IMR-90 (cell line): ENCODE measurements around the gene PSMB5. TPM values are rescaled to one million over a fixed set of nuclear protein-coding genes. Genes with fewer than 3 reads are reported as not detected.

Experiments used
- ATAC-seq: fragments of 200-7000 bp; cut with Tn5 transposase; 2 replicates; pipeline ENCODE4 v1.9.1; 2020; ENCODE audit warnings: low read depth, mild to moderate bottlenecking, moderate library complexity
- BruUV-seq: library from RNA; stranded (reverse); fragments of 400-500 nt; replicated peaks from 2 replicates; lab custom pipeline; 2021; lab: Mats Ljungman, UMichigan
- CTCF ChIA-PET: fragments of 300-600 bp; formaldehyde crosslinking; extraction: SDS; loops from one replicate; lab custom pipeline; 2021; ENCODE audit warnings: antibody characterized with exemption; lab: Yijun Ruan, JAX
- POLR2A ChIA-PET: fragments of 300-600 bp; sonication (Branson Sonifier 250); formaldehyde crosslinking; loops from one replicate; lab custom pipeline; 2022; ENCODE audit warnings: antibody characterized with exemption; ENCODE audit not compliant: unreplicated experiment; lab: Charles Lee
- DNase-seq: peaks from one replicate; pipeline ENCODE4 v3.0.0; 2013
- H2AFZ ChIP-seq: replicated peaks from 2 replicates; pipeline ENCODE3; 2013; ENCODE audit warnings: low read length, mild to moderate bottlenecking; ENCODE audit not compliant: poor library complexity
- H2AK5ac ChIP-seq: 2 replicates; pipeline ENCODE4 v1.6.1; 2013; ENCODE audit warnings: low read depth, low read length, inconsistent platforms
- H2AK9ac ChIP-seq: replicated peaks from 2 replicates; pipeline ENCODE3; 2013; ENCODE audit warnings: mild to moderate bottlenecking, low read depth, low read length, moderate library complexity; ENCODE audit not compliant: poor library complexity
- H2BK120ac ChIP-seq: 2 replicates; pipeline ENCODE4 v1.6.1; 2013; ENCODE audit warnings: low read depth, low read length, inconsistent platforms
- H2BK15ac ChIP-seq: 3 replicates; pipeline ENCODE4 v1.6.1; 2013; ENCODE audit warnings: low read depth, low read length, inconsistent platforms
- H2BK20ac ChIP-seq: 2 replicates; pipeline ENCODE4 v1.6.1; 2013; ENCODE audit warnings: low read depth, mild to moderate bottlenecking, inconsistent platforms, low read length, moderate library complexity
- H2BK5ac ChIP-seq: 2 replicates; pipeline ENCODE4 v1.6.1; 2013; ENCODE audit warnings: mild to moderate bottlenecking, low read depth, low read length, inconsistent platforms; ENCODE audit not compliant: poor library complexity, severe bottlenecking
- H3K14ac ChIP-seq: replicated peaks from 2 replicates; pipeline ENCODE4 v1.6.1; 2013; ENCODE audit warnings: low read depth, low read length, inconsistent platforms
- H3K18ac ChIP-seq: 2 replicates; pipeline ENCODE4 v1.6.1; 2013; ENCODE audit warnings: low read depth, low read length, control low read depth
- H3K23ac ChIP-seq: 2 replicates; pipeline ENCODE4 v1.6.1; 2013; ENCODE audit warnings: low read depth, low read length, inconsistent platforms
- H3K27ac ChIP-seq: 2 replicates; pipeline ENCODE4 v1.5.1; 2013; ENCODE audit warnings: mild to moderate bottlenecking, control low read depth, low read length; ENCODE audit not compliant: insufficient read depth
- H3K27me3 ChIP-seq: 2 replicates; pipeline ENCODE4 v1.6.1; 2013; ENCODE audit warnings: low read length; ENCODE audit not compliant: control insufficient read depth, insufficient read depth
- H3K36me3 ChIP-seq: 2 replicates; pipeline ENCODE4 v1.6.1; 2013; ENCODE audit warnings: low read length, mixed read lengths; ENCODE audit not compliant: control insufficient read depth, insufficient read depth
- H3K4ac ChIP-seq: 2 replicates; pipeline ENCODE4 v1.6.1; 2013; ENCODE audit warnings: low read depth, low read length, inconsistent platforms
- H3K4me1 ChIP-seq: 2 replicates; pipeline ENCODE4 v1.6.1; 2013; ENCODE audit warnings: low read length, mixed read lengths; ENCODE audit not compliant: control insufficient read depth, insufficient read depth
- H3K4me2 ChIP-seq: 2 replicates; pipeline ENCODE4 v1.6.1; 2013; ENCODE audit warnings: low read depth, mild to moderate bottlenecking, control low read depth, low read length, moderate library complexity
- H3K4me3 ChIP-seq: 2 replicates; pipeline ENCODE4 v1.5.1; 2013; ENCODE audit warnings: low read depth, mild to moderate bottlenecking, control low read depth, low read length, moderate library complexity; ENCODE audit not compliant: insufficient read depth
- H3K56ac ChIP-seq: 2 replicates; pipeline ENCODE4 v1.6.1; 2013; ENCODE audit warnings: low read length, inconsistent platforms; ENCODE audit not compliant: insufficient read depth; ENCODE audit errors: extremely low read depth
- H3K79me1 ChIP-seq, 2 experiments: 2 replicates each; pipeline ENCODE4 v1.6.1; 2013; ENCODE audit warnings: low read length in 2 of 2, inconsistent platforms in 1 of 2, low read depth in 1 of 2
- H3K9ac ChIP-seq: 2 replicates; pipeline ENCODE4 v1.6.1; 2013; ENCODE audit warnings: low read depth, low read length, control low read depth
- H3K9me1 ChIP-seq: 2 replicates; pipeline ENCODE4 v1.6.1; 2013; ENCODE audit warnings: low read length, inconsistent platforms; ENCODE audit not compliant: insufficient read depth
- H3K9me3 ChIP-seq: 2 replicates; pipeline ENCODE4 v1.6.1; 2013; ENCODE audit warnings: low read length; ENCODE audit not compliant: control insufficient read depth, insufficient read depth
- H4K20me1 ChIP-seq: 2 replicates; pipeline ENCODE4 v1.6.1; 2013; ENCODE audit warnings: low read length, inconsistent platforms; ENCODE audit not compliant: insufficient read depth
- H4K5ac ChIP-seq: 2 replicates; pipeline ENCODE4 v1.6.1; 2013; ENCODE audit warnings: mild to moderate bottlenecking, low read depth, low read length, control low read depth
- H4K8ac ChIP-seq, 2 experiments: 2 replicates each; pipeline ENCODE4 v1.6.1; 2013; ENCODE audit warnings: low read depth in 2 of 2, low read length in 2 of 2, control low read depth in 1 of 2, inconsistent platforms in 1 of 2
- H4K91ac ChIP-seq: 2 replicates; pipeline ENCODE4 v1.6.1; 2013; ENCODE audit warnings: low read depth, low read length, inconsistent platforms; ENCODE audit not compliant: insufficient read depth
- BHLHE40 ChIP-seq: fragments of 150-350 bp; IDR thresholded peaks from 2 replicates; pipeline ENCODE4 v1.6.1; 2016; ENCODE audit warnings: mild to moderate bottlenecking, low read depth, low read length
- CEBPB ChIP-seq: IDR thresholded peaks from 2 replicates; pipeline ENCODE4 v1.6.1; 2012; ENCODE audit warnings: low read depth, low read length, improper control_type of control experiment
- CHD1 ChIP-seq: IDR thresholded peaks from 2 replicates; pipeline ENCODE4 v1.6.1; 2012; ENCODE audit warnings: low read depth, low read length, improper control_type of control experiment
- FOS ChIP-seq: fragments of 150-350 bp; IDR thresholded peaks from 2 replicates; pipeline ENCODE4 v1.6.1; 2016; ENCODE audit warnings: low read depth, low read length
- MAFK ChIP-seq: IDR thresholded peaks from 2 replicates; pipeline ENCODE4 v1.6.1; 2012; ENCODE audit warnings: low read depth, low read length, improper control_type of control experiment
- MXI1 ChIP-seq: IDR thresholded peaks from 2 replicates; pipeline ENCODE4 v1.6.1; 2012; ENCODE audit warnings: low read depth, mild to moderate bottlenecking, low read length, moderate library complexity, borderline replicate concordance
- NFE2L2 ChIP-seq: fragments of 150-350 bp; IDR thresholded peaks from 2 replicates; pipeline ENCODE4 v1.6.1; 2016; ENCODE audit warnings: low read depth, mild to moderate bottlenecking, low read length
- POLR2A ChIP-seq: IDR thresholded peaks from 2 replicates; pipeline ENCODE4 v1.6.1; 2012; ENCODE audit warnings: mild to moderate bottlenecking, low read depth, low read length
- RAD21 ChIP-seq: IDR thresholded peaks from 2 replicates; pipeline ENCODE4 v1.6.1; 2012; ENCODE audit warnings: low read length, improper control_type of control experiment
- RCOR1 ChIP-seq: IDR thresholded peaks from 2 replicates; pipeline ENCODE4 v1.6.1; 2012; ENCODE audit warnings: mild to moderate bottlenecking, low read length, improper control_type of control experiment; ENCODE audit not compliant: insufficient replicate concordance
- RFX5 ChIP-seq: IDR thresholded peaks from 2 replicates; pipeline ENCODE4 v1.8.0; 2012; ENCODE audit warnings: low read depth, mild to moderate bottlenecking, low read length, moderate library complexity
- SMC3 ChIP-seq: fragments of 150-350 bp; IDR thresholded peaks from 2 replicates; pipeline ENCODE4 v1.6.1; 2016; ENCODE audit warnings: low read depth, mild to moderate bottlenecking, antibody characterized with exemption, low read length, moderate library complexity
- WGBS, 2 experiments: methylation state at CpG; one replicate each; pipeline versions ENCODE4 v1.1.5 to v1.1.7; 2013; ENCODE audit warnings: missing lambda C conversion rate in 2 of 2; ENCODE audit not compliant: insufficient read length in 1 of 2; ENCODE audit errors: extremely low coverage in 2 of 2; 5-methylcytosine and 5-hydroxymethylcytosine counted together
- dilution Hi-C: fragments of 300-500 bp; cut with HindIII; formaldehyde crosslinking; loops from one replicate; pipeline ENCODE4 v1.14.3; 2018; ENCODE audit warnings: low sequenced_read_pairs; ENCODE audit not compliant: unreplicated experiment
- in situ Hi-C: fragments of 300-500 bp; cut with MboI; formaldehyde crosslinking; loops from 3 replicates; pipeline ENCODE4 v1.14.3; 2019; ENCODE audit warnings: low sequenced_read_pairs, inconsistent platforms, mixed read lengths
- intact Hi-C: fragments of 100-400 bp; cut with micrococcal nuclease; formaldehyde crosslinking; loops from 2 replicates; pipeline ENCODE4 v1.10.0; 2022
- polyA plus RNA-seq, 3 experiments: library from polyadenylated mRNA; depleted of rRNA; stranded (reverse); fragments of >200 nt; gene quantifications; 2 replicates each; pipeline ENCODE4 v1.2.3, GENCODE V29; 2012; ENCODE audit warnings: low replicate concordance in 1 of 3
- total RNA-seq: library from RNA; depleted of rRNA; stranded (reverse); fragments of >200 nt; gene quantifications from 2 replicates; pipeline ENCODE4 v1.2.3, GENCODE V29; 2012
- TF ChIP-seq, protein P1 (sequence below): conservative IDR thresholded peaks from 2 replicates; pipeline ENCODE4 v1.5.1; 2012; ENCODE audit warnings: mild to moderate bottlenecking, low read depth, low read length, improper control_type of control experiment
- TF ChIP-seq, protein P2 (sequence below): fragments of 150-350 bp; IDR thresholded peaks from 2 replicates; pipeline ENCODE4 v1.6.1; 2017; ENCODE audit warnings: mild to moderate bottlenecking, antibody characterized with exemption, low read length, low read depth
- TF ChIP-seq, protein P3 (sequence below): fragments of 150-350 bp; IDR thresholded peaks from 2 replicates; pipeline ENCODE4 v1.6.1; 2016; ENCODE audit warnings: low read depth, mild to moderate bottlenecking, low read length, moderate library complexity, borderline replicate concordance

PSMB5 gene
- total and polyA plus RNA-seq, 2 of the 4 experiments (the other 2 are of a cell fraction), result 310 to 321 TPM

DNA sequence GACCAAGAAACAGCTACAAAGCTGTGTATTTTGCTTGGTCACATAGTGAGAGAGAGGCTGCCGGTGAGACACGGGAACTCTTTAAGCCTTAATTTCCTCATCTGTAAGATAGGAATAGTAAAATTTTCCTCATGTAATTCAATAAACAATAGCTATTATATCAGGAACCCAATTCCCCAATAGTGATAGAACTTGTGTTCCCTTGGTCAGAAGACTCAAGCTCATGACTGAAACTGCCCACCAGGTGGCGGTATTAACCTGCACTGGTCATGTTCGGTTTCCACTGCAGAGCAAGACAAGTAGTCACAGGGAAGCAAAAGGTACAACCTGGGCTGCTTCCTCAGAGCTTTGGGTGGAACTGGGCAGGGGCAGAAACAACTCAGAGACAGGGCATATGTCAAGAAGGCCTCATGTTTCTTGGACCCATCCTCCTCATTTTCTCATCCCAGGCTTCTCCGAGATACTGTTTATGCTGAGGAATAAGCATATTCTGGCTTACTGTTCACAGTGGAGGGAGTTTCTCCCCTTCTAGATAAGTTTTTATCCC is 48.1 kb downstream of the PSMB5 start:
- no TSS peak for BruUV-seq
- ATAC-seq, result peak; percentile 37; the same call in 1 of the 2 replicates
- WGBS, 2 experiments, result 0% methylated on average over 2 of the region's 5 CpGs; no CpG with 5 or more reads in 1 of the 2 experiments
- TF ChIP-seq CEBPB (no peak), BHLHE40 (no peak), RCOR1 (no peak), MAFK (no peak), FOS (no peak), RFX5 (no peak), RAD21 (peak; percentile 92), MXI1 (no peak), NFE2L2 (no peak), POLR2A (no peak), SMC3 (peak; percentile 94), CHD1 (no peak)
- TF ChIP-seq, protein P1, sequence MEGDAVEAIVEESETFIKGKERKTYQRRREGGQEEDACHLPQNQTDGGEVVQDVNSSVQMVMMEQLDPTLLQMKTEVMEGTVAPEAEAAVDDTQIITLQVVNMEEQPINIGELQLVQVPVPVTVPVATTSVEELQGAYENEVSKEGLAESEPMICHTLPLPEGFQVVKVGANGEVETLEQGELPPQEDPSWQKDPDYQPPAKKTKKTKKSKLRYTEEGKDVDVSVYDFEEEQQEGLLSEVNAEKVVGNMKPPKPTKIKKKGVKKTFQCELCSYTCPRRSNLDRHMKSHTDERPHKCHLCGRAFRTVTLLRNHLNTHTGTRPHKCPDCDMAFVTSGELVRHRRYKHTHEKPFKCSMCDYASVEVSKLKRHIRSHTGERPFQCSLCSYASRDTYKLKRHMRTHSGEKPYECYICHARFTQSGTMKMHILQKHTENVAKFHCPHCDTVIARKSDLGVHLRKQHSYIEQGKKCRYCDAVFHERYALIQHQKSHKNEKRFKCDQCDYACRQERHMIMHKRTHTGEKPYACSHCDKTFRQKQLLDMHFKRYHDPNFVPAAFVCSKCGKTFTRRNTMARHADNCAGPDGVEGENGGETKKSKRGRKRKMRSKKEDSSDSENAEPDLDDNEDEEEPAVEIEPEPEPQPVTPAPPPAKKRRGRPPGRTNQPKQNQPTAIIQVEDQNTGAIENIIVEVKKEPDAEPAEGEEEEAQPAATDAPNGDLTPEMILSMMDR, result peak; percentile 94
- TF ChIP-seq, protein P2, sequence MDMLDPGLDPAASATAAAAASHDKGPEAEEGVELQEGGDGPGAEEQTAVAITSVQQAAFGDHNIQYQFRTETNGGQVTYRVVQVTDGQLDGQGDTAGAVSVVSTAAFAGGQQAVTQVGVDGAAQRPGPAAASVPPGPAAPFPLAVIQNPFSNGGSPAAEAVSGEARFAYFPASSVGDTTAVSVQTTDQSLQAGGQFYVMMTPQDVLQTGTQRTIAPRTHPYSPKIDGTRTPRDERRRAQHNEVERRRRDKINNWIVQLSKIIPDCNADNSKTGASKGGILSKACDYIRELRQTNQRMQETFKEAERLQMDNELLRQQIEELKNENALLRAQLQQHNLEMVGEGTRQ, result no peak
- TF ChIP-seq, protein P3, sequence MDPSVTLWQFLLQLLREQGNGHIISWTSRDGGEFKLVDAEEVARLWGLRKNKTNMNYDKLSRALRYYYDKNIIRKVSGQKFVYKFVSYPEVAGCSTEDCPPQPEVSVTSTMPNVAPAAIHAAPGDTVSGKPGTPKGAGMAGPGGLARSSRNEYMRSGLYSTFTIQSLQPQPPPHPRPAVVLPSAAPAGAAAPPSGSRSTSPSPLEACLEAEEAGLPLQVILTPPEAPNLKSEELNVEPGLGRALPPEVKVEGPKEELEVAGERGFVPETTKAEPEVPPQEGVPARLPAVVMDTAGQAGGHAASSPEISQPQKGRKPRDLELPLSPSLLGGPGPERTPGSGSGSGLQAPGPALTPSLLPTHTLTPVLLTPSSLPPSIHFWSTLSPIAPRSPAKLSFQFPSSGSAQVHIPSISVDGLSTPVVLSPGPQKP, result no peak

More for the DNA sequence above, 48.1 kb downstream of the PSMB5 start:
- Histone ChIP-seq H3K79me1 (peaks cover 0 to 18% of the 10 kb centered on the region in 2 experiments; a peak in 2 of 4 replicates), H3K27me3 (no peaks in the 10 kb centered on the region), H3K4ac (no peak overlapping the region), H3K9me3 (no peaks in the 10 kb centered on the region), H4K20me1 (no peaks in the 10 kb centered on the region), H2BK120ac (no peak overlapping the region), H3K4me3 (no peak overlapping the region), H3K9ac (no peak overlapping the region), H2AFZ (no peak overlapping the region), H4K8ac (no peak overlapping the region), H4K91ac (no peak overlapping the region), H3K4me2 (no peak overlapping the region), H3K4me1 (no peaks in the 10 kb centered on the region), H2BK15ac (no peak overlapping the region), H2AK5ac (no peak overlapping the region), H3K23ac (no peak overlapping the region), H3K27ac (no peak overlapping the region), H2AK9ac (peak overlapping the region; percentile 51), H3K9me1 (no peaks in the 10 kb centered on the region), H3K14ac (no peak overlapping the region), H4K5ac (no peak overlapping the region), H2BK5ac (no peak overlapping the region), H3K18ac (no peak overlapping the region), H3K56ac (no peak overlapping the region), H3K36me3 (no peaks in the 10 kb centered on the region), H2BK20ac (no peak overlapping the region)
- in situ Hi-C loops (no loop called here), intact Hi-C loops (loop anchor here (1.0 to 10.0 kb wide), 3 partner anchors 72 to 198 kb away; partner anchors contain the start of gene SLC7A8), dilution Hi-C loops (no loop called here)
- CTCF ChIA-PET, result interaction anchor here (0.6 to 2.8 kb wide), 29 partner anchors 9 to 427 kb away, joined by 3 to 14 read pairs (median 4); partner anchors contain the start of genes CDH24 and PRMT5
- POLR2A ChIA-PET, result interaction anchor here (0.5 to 1.4 kb wide), 5 partner anchors 9 to 320 kb away, joined by 3 to 12 read pairs (median 4); partner anchors contain the start of genes ACIN1, BCL2L2 and C14orf119
- DNase-seq, result peak; percentile 86
